Left lung (tissue), 10 donors: Measurements from ENCODE around the gene MAP3K4. TPM values are rescaled to one million over a fixed set of nuclear protein-coding genes. Genes with fewer than 3 reads are reported as not detected.
A peak's percentile ranks its signal among the peaks of the same experiment; 100 is the strongest.

Experiments
- ATAC-seq: fragments of 200-7000 bp; cut with Tn5 transposase; one replicate; pipeline ENCODE4 v1.9.1; 2020; ENCODE audit warnings: moderate library complexity
- DNase-seq, 4 donors: peaks; one replicate each; pipeline ENCODE4 v3.0.0-alpha.2; 2013 to 2020
- H3K27ac ChIP-seq, 2 donors: fragments of 200-600 bp; sonication (generic) in 1 of 2; one replicate each; pipeline versions ENCODE4 v1.5.0 to v1.8.0; 2020 to 2021
- H3K27me3 ChIP-seq, 2 donors: fragments of 200-600 bp; sonication (generic) in 1 of 2; one replicate each; pipeline versions ENCODE4 v1.5.0 to v1.8.0; 2020 to 2021
- H3K36me3 ChIP-seq, 2 donors: fragments of 200-600 bp; sonication (generic) in 1 of 2; one replicate each; pipeline versions ENCODE4 v1.5.0 to v1.8.0; 2020 to 2021
- H3K4me1 ChIP-seq, 2 donors: fragments of 200-600 bp; one replicate each; pipeline ENCODE4 v1.8.0; 2021
- H3K4me3 ChIP-seq, 2 donors: fragments of 200-600 bp; sonication (generic) in 1 of 2; one replicate each; pipeline versions ENCODE4 v1.5.0 to v1.8.0; 2020 to 2021; ENCODE audit warnings: mild to moderate bottlenecking in 1 of 2
- H3K9me3 ChIP-seq, 2 donors: fragments of 200-600 bp; sonication (generic) in 1 of 2; one replicate each; pipeline versions ENCODE4 v1.5.0 to v1.8.0; 2020 to 2021
- intact Hi-C, 2 donors: fragments of 100-400 bp; cut with DNase I; formaldehyde crosslinking; loops; one replicate each; pipeline versions ENCODE4 v1.11.2 to v1.14.2; 2022
- polyA plus RNA-seq, 6 donors: library from polyadenylated mRNA; unstranded; fragments of 120-200 nt; gene quantifications; one replicate each; pipeline ENCODE4 v1.2.1, GENCODE V29; 2013; ENCODE audit not compliant: insufficient read length in 6 of 6
- total RNA-seq, 2 donors: library from RNA; stranded (reverse); fragmentation: NEBNext Ultra II Directional; extraction: Animal tissue kit (Norgen Biotek cat#: 25700); gene quantifications; one replicate each; pipeline ENCODE4 v1.2.1, GENCODE V29; 2021
- TF ChIP-seq, protein P1 (sequence below), 2 donors: fragments of 200-600 bp; sonication (generic) in 1 of 2; IDR thresholded peaks; one replicate each; pipeline versions ENCODE4 v1.5.0 to v1.8.0; 2021; ENCODE audit warnings: antibody characterized with exemption in 2 of 2
- donor health status: DM: no; HTN: yes; CAD: no.
- donor health status: DM: no; HTN: no; CAD: no.

Gene MAP3K4
- total and polyA plus RNA-seq, 8 donors, result 35.6 to 51.8 (median 45.8) TPM

DNA sequence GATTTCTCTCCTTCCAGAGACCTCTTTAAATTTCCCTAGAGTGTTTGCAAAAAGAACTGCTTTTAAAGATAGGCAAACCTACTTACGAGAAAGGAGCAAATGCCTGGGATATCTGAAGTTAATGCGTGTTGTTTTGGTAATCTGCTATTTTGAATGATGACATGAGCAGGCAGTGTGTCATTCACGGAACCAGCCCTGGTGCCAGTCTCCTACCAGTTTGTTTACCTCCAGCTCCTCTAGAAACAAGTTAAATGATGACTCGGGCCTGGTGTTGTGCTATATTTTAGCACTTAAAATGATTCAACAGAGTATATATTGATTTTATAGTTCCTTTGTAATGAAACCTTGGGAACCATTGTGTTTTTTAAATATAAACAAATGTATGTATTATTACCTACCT lies 41.1 kb upstream of the MAP3K4 start:
- no peaks in the 10 kb centered on the region for H3K36me3 ChIP-seq
- no peaks in the 10 kb centered on the region for H3K4me1 ChIP-seq
- H3K27ac ChIP-seq, result peak overlapping the region; percentile 19 to 39
- H3K27me3 ChIP-seq, result no peaks in the 10 kb centered on the region
- no peak for DNase-seq
- TF ChIP-seq, protein P1, sequence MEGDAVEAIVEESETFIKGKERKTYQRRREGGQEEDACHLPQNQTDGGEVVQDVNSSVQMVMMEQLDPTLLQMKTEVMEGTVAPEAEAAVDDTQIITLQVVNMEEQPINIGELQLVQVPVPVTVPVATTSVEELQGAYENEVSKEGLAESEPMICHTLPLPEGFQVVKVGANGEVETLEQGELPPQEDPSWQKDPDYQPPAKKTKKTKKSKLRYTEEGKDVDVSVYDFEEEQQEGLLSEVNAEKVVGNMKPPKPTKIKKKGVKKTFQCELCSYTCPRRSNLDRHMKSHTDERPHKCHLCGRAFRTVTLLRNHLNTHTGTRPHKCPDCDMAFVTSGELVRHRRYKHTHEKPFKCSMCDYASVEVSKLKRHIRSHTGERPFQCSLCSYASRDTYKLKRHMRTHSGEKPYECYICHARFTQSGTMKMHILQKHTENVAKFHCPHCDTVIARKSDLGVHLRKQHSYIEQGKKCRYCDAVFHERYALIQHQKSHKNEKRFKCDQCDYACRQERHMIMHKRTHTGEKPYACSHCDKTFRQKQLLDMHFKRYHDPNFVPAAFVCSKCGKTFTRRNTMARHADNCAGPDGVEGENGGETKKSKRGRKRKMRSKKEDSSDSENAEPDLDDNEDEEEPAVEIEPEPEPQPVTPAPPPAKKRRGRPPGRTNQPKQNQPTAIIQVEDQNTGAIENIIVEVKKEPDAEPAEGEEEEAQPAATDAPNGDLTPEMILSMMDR (IDR thresholded peaks at IDR 0.05), result no peak
- no peak overlapping the region for H3K4me3 ChIP-seq
- peak; percentile 90 for ATAC-seq
- intact Hi-C loops, result no loop called here
- no peaks in the 10 kb centered on the region for H3K9me3 ChIP-seq

DNA sequence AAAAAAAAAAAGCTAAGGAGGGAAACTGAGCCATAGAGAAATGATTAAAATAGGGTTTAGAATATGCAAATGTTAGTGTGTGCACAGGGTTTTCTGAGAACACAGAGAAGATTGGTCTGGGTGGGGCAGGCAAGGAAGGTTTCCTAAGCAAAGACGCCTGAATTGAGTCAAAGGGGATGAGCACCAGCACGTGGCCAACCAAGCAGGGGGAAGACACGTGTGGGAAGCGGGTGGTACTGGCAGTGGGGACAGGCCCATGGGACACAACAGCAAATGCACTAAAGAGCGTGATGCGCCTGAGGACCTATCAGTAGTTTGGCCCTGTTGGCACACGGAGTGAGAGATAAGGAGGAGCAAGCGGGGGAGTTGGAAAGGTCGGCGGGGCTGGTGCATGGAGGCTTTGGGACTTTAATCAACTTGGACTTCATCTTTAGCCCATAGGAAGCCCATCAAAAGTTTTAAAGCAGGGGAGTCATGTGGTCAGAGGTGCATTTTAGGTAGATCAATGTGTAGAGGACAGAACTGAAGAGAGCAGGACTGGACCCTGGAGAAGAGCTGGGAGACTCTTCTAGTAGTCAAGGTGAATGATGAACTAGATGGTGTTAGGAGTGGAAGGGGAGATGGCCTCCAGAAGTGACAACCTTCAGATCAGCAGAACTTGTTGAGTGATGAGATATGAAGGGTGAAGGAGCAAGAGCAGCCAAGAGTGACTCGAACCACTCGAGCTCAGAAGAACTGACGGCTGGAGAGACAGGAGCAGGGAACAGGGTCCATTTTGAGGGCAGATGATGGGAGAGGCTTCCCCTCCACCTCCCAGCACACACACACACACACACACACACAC lies 40.2 kb upstream of the MAP3K4 start:
- TF ChIP-seq, protein P1 (IDR thresholded peaks at IDR 0.05), result no peak
- H3K4me1 ChIP-seq, result no peaks in the 10 kb centered on the region
- no peaks in the 10 kb centered on the region for H3K27me3 ChIP-seq
- ATAC-seq, result no peak
- no peak for DNase-seq
- H3K9me3 ChIP-seq, result no peaks in the 10 kb centered on the region
- H3K4me3 ChIP-seq, result no peak overlapping the region
- no peaks in the 10 kb centered on the region for H3K36me3 ChIP-seq
- intact Hi-C loops, result no loop called here
- H3K27ac ChIP-seq, result peak overlapping the region in 1 of 2 donors; percentile 38

DNA sequence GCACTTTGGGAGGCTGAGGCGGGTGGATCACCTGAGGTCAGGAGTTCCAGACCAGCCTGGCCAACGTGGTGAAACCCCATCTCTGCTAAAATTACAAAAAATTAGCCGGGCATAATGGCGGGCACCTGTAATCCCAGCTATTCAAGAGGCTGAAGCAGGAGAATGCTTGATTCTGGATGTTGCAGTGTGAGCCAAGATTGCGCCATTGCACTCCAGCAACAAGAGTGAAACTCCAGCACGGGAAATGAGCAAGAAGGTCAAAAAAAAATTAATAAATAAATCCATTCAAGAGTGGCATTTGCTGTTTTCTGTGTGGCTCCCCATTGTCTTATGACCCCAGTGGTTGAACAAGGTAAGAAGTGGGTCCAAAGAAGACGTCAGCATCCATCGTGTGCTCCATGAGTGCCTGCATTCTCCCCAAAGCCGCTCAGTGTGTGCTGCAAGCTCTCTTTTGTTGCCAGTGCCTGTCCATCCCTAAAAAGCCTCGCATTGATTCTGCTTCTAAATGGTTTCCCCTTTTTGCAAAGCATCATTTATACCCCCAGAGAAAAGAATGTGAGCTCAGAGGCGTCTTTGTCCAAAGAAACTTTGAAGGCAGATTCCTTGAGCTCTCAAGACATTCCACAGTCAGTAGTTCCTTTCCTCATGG lies 38.8 kb upstream of the MAP3K4 start:
- intact Hi-C loops, result no loop called here
- ATAC-seq, result peak; percentile 52
- peak overlapping the region in 1 of 2 donors; percentile 14 for H3K27ac ChIP-seq
- H3K4me1 ChIP-seq, result no peaks in the 10 kb centered on the region
- TF ChIP-seq, protein P1 (IDR thresholded peaks at IDR 0.05), result no peak
- DNase-seq, result no peak
- no peaks in the 10 kb centered on the region for H3K36me3 ChIP-seq
- H3K27me3 ChIP-seq, result peaks cover 0 to 6% of the 10 kb centered on the region in 2 donors
- H3K4me3 ChIP-seq, result no peak overlapping the region
- H3K9me3 ChIP-seq, result no peaks in the 10 kb centered on the region

DNA sequence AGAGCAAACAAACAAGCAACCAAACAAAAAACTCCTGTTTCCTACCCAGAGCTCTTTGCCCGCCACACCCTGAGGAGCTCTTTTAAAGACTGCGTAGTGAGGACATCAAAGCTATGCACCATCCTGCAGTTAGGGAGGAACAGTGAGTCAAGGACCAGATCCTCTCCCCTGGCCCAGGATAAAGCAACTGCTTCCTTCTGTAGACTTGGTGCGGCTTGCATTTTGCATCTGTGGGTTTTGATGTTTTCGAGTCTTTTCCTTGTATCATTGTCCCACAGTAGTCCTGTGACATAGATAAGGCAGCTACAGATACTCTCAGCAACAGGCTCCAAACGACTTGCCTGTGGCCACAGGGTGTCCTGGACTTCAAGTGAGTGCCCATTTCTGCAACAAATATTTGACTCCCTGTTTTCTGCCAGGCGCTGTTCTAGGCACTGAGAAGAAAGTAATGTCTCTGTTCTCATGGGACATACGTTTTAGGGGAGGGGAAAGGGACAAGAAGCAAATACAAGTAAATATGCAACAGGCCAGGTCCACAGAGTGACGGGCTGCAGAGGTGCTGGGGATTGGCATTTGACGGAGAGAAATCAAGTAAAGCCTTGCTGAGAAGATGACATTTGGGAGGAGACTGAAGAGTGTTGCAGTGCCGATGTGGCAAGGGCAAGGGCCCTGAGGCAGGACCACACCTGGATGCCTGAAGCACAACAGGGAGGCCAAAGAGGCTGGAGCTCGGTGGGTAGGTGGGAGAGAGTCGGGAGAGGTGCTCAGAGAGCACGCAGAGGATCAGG lies 35.9 kb upstream of the MAP3K4 start:
- intact Hi-C loops, result no loop called here
- Histone ChIP-seq H3K4me3 (no peak overlapping the region), H3K9me3 (no peaks in the 10 kb centered on the region), H3K27me3 (peaks cover 0 to 6% of the 10 kb centered on the region in 2 donors), H3K36me3 (no peaks in the 10 kb centered on the region), H3K4me1 (no peaks in the 10 kb centered on the region), H3K27ac (no peak overlapping the region)
- TF ChIP-seq, protein P1 (IDR thresholded peaks at IDR 0.05), result no peak
- DNase-seq (no peak), ATAC-seq (no peak)
